Measurements from ENCODE around the gene NAV2.

DNA sequence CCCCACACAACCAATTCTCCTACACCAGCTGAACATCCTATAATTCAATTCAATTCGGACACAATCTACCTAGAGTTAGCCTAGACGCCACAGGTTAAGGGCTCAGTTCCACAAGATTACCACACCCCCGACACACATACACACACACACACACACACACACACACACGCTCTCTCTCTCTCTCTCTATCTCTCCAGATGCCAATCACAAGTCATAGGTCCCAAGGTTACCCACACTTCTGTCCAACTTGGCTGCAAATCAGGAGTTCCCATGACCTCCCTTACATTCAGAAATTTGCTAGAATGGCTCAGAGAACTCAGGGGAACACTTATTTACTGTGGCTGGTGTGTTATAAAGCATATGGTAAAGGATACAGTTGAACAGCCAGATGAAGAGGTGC, 243.6 kb downstream of the NAV2 start:
- TF ChIP-seq EZH2 (IDR thresholded peaks at IDR 0.05), result no peak
- no peak for TF ChIP-seq POLR2AphosphoS5 (IDR thresholded peaks at IDR 0.05; ENCODE audit: borderline replicate concordance, low read depth, low read length)
- TF ChIP-seq FOXP2 (optimal IDR thresholded peaks at IDR 0.05; ENCODE audit: control extremely low read depth, extremely low read length, insufficient read depth), result no peak

Measured in SK-N-MC (cell line).